ENCODE results near the gene FGFR3.

DNA sequence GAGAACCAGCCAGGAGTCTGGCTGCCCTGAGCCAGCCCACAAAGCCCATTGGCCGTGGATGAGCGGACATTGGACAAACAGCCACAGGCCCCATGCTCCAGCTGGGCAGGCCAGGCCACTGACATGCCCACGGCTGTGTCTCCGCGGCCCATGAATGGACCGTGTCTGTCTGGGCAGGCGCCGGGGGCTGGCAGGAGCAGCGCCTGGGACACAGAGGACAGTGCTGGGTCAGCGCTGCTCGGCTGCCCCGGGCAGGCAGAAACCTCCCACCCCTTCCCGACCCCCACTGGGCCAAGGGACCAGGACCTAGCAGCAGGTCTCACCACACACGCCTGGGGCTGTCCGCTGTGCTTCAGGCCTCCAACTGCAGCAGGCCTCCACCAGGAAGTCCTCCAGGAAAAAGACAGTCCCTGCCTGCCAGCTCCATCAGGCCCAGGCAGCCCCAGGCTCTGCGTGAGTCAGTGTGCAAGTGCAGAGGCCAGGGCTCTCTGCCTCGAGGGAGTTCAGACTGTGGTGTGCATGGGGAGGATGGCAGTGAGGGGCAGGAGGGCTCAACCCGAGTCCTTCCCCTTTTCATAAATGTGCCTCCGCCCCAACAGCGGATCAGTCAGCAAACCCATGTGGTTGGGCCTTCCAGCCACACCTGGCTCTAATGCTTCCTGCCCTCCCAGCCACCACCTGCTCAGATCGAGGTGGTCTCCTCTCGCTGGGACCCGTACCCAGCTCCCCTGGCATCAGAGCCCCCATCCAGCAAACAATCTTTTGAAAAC, 17.2 kb upstream of the FGFR3 start:
- TF ChIP-seq CTCF (IDR thresholded peaks at IDR 0.05; ENCODE audit: low read depth, low read length) (no peak), EZH2phosphoT487 (IDR thresholded peaks at IDR 0.05; ENCODE audit: low read depth) (no peak)
